Mammary epithelial cell (primary cell): ENCODE measurements around the gene SRPK2.

ENCODE experiments used
- EZH2 ChIP-seq: IDR thresholded peaks from 2 replicates; pipeline ENCODE4 v1.6.1; 2012; ENCODE audit warnings: low read length, inconsistent platforms, borderline replicate concordance
- TF ChIP-seq, protein P1 (sequence below), 2 donors: IDR thresholded peaks in 1 of 2; conservative IDR thresholded peaks in 1 of 2; 2 replicates each; pipeline ENCODE4 v1.5.1; 2011 to 2012; ENCODE audit warnings: inconsistent platforms in 2 of 2, low read length in 2 of 2, mild to moderate bottlenecking in 2 of 2, control low read depth in 1 of 2, low read depth in 1 of 2; ENCODE audit not compliant: insufficient read depth in 1 of 2; ENCODE audit errors: extremely low read depth in 1 of 2

DNA sequence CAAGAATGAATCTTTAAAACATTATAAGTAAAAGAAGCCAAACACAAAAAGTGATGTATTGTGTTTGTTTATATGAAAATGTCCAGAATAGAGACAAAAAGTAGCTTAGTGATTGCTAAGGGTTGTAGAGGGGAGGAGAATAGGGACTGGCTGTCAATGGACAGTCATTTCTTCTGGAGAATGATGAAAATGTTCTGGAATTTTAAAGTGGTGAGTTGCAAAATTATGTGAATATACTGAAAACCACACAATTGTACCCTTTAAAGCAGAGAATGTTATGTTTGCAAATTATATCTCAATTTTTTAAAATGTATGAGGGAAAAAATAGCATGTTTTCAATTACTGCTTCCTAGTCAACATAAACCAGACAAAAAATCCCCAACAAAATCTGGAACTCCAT is 200.5 kb downstream of the SRPK2 start:
- TF ChIP-seq, protein P1, sequence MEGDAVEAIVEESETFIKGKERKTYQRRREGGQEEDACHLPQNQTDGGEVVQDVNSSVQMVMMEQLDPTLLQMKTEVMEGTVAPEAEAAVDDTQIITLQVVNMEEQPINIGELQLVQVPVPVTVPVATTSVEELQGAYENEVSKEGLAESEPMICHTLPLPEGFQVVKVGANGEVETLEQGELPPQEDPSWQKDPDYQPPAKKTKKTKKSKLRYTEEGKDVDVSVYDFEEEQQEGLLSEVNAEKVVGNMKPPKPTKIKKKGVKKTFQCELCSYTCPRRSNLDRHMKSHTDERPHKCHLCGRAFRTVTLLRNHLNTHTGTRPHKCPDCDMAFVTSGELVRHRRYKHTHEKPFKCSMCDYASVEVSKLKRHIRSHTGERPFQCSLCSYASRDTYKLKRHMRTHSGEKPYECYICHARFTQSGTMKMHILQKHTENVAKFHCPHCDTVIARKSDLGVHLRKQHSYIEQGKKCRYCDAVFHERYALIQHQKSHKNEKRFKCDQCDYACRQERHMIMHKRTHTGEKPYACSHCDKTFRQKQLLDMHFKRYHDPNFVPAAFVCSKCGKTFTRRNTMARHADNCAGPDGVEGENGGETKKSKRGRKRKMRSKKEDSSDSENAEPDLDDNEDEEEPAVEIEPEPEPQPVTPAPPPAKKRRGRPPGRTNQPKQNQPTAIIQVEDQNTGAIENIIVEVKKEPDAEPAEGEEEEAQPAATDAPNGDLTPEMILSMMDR (conservative IDR thresholded peaks at IDR 0.05 in 1 of 2, IDR thresholded peaks at IDR 0.05 in 1 of 2; ENCODE audit: extremely low read depth in 1 of 2, insufficient read depth in 1 of 2, low read depth in 1 of 2, low read length in 2 of 2): no peak
- TF ChIP-seq EZH2: no peak
